Endothelial cell of umbilical vein (primary cell): ENCODE measurements around the gene ENPP3. TPM values are rescaled to one million over a fixed set of nuclear protein-coding genes. Genes with fewer than 3 reads are reported as not detected.

Experiments used
- BruUV-seq: library from RNA; stranded (reverse); fragments of 400-500 nt; replicated peaks from 2 replicates; lab custom pipeline; 2021; lab: Mats Ljungman, UMichigan
- CTCF ChIA-PET: fragments of 300-600, 350-600 bp; sonication (Branson Sonifier 250); formaldehyde crosslinking; loops from one replicate; lab custom pipeline; 2021; ENCODE audit warnings: antibody characterized with exemption, inconsistent platforms; lab: Charles Lee
- POLR2A ChIA-PET: fragments of 300-600, 350-600 bp; sonication (Branson Sonifier 250); formaldehyde crosslinking; loops from one replicate; lab custom pipeline; 2021; ENCODE audit warnings: antibody characterized with exemption, inconsistent platforms; lab: Charles Lee
- DNase-seq: peaks from one replicate; pipeline ENCODE4 v3.0.0-alpha.2; 2011; ENCODE audit warnings: low read depth, low spot score
- FAIRE-seq: peaks from 2 replicates; lab custom pipeline; 2011; peaks lifted over from hg19 to GRCh38; lab: Jason Lieb, UNC
- H2AFZ ChIP-seq: 2 replicates; pipeline ENCODE4 v1.6.0; 2012; ENCODE audit warnings: low read depth, low read length, control low read depth, inconsistent platforms
- H3K27ac ChIP-seq: 2 replicates; pipeline ENCODE4 v1.5.1; 2011; ENCODE audit warnings: low read depth, mild to moderate bottlenecking, control low read depth, low read length, moderate library complexity; ENCODE audit not compliant: insufficient read depth
- H3K27me3 ChIP-seq, 2 experiments: 2 replicates each; pipeline versions ENCODE4 v1.6.0 to v1.6.1; 2011; ENCODE audit warnings: low read length in 2 of 2, mixed read lengths in 1 of 2; ENCODE audit not compliant: control insufficient read depth in 2 of 2, insufficient read depth in 2 of 2
- H3K36me3 ChIP-seq, 2 experiments: 2 replicates in 1 of 2; 3 replicates in 1 of 2; pipeline ENCODE4 v1.5.1; 2011; ENCODE audit warnings: low read length in 2 of 2, mild to moderate bottlenecking in 1 of 2, moderate library complexity in 1 of 2; ENCODE audit not compliant: control insufficient read depth in 2 of 2, insufficient read depth in 2 of 2; ENCODE audit errors: extremely low read depth in 1 of 2
- H3K4me1 ChIP-seq: 3 replicates; pipeline ENCODE4 v1.5.1; 2011; ENCODE audit warnings: mild to moderate bottlenecking, low read length; ENCODE audit not compliant: control insufficient read depth, insufficient read depth; ENCODE audit errors: extremely low read depth
- H3K4me2 ChIP-seq: 2 replicates; pipeline ENCODE4 v1.6.1; 2011; ENCODE audit warnings: low read length, control low read depth, mixed read lengths; ENCODE audit not compliant: insufficient read depth
- H3K4me3 ChIP-seq, 3 experiments: fragments of 200-600 bp in 1 of 3; sonication (generic), shearing (Covaris generic) in 1 of 3; replicated peaks in 1 of 3; 2 replicates each; pipeline ENCODE4 v1.5.1; 2011 to 2016; ENCODE audit warnings: control low read depth in 3 of 3, low read length in 3 of 3, mild to moderate bottlenecking in 2 of 3, inconsistent platforms in 1 of 3, low read depth in 1 of 3, moderate library complexity in 1 of 3; ENCODE audit not compliant: insufficient read depth in 1 of 3
- H3K79me2 ChIP-seq: 2 replicates; pipeline ENCODE4 v1.6.0; 2012; ENCODE audit warnings: low read length, inconsistent platforms; ENCODE audit not compliant: control insufficient read depth, insufficient read depth
- H3K9ac ChIP-seq: replicated peaks from 2 replicates; pipeline ENCODE3; 2011; ENCODE audit warnings: low read length, control low read depth; ENCODE audit not compliant: insufficient read depth; ENCODE audit errors: extremely low read depth
- H3K9me1 ChIP-seq: replicated peaks from 3 replicates; pipeline ENCODE4 v1.6.0; 2011; ENCODE audit warnings: mild to moderate bottlenecking, low read length; ENCODE audit not compliant: control insufficient read depth, insufficient read depth; ENCODE audit errors: extremely low read depth
- H3K9me3 ChIP-seq: replicated peaks from 2 replicates; pipeline ENCODE4 v1.5.1; 2012; ENCODE audit warnings: low read length, inconsistent platforms; ENCODE audit not compliant: control insufficient read depth, insufficient read depth
- H4K20me1 ChIP-seq: replicated peaks from 2 replicates; pipeline ENCODE3; 2011; ENCODE audit warnings: mild to moderate bottlenecking, low read length; ENCODE audit not compliant: control insufficient read depth, insufficient read depth; ENCODE audit errors: extremely low read depth
- EZH2 ChIP-seq: IDR thresholded peaks from 2 replicates; pipeline ENCODE4 v1.6.1; 2012; ENCODE audit warnings: borderline replicate concordance, low read depth, mild to moderate bottlenecking, moderate library complexity, low read length, inconsistent platforms; ENCODE audit not compliant: severe bottlenecking
- GATA2 ChIP-seq: IDR thresholded peaks from 2 replicates; pipeline ENCODE4 v1.7.0; 2011; ENCODE audit warnings: low read depth, mild to moderate bottlenecking, moderate library complexity, mixed read lengths, low read length; ENCODE audit not compliant: insufficient read length, insufficient read depth
- JUN ChIP-seq: IDR thresholded peaks from 2 replicates; pipeline ENCODE4 v1.6.1; 2011; ENCODE audit warnings: borderline replicate concordance, low read depth; ENCODE audit not compliant: insufficient read length, insufficient read depth
- MYC ChIP-seq: IDR thresholded peaks from one replicate; pipeline ENCODE4 v1.6.1; 2011; ENCODE audit warnings: mild to moderate bottlenecking, low read depth, low read length
- POLR2A ChIP-seq: IDR thresholded peaks from 2 replicates; pipeline ENCODE4 v1.6.1; 2012; ENCODE audit warnings: low read depth, mild to moderate bottlenecking, control low read depth, low read length
- POLR2AphosphoS5 ChIP-seq: IDR thresholded peaks from 2 replicates; pipeline ENCODE4 v1.6.1; 2012; ENCODE audit warnings: low read depth, mild to moderate bottlenecking, control low read depth, low read length, moderate library complexity; ENCODE audit not compliant: insufficient read depth
- dilution Hi-C: fragments of 300-500 bp; cut with MboI; formaldehyde crosslinking; loops from one replicate; pipeline ENCODE4 v1.15.0; 2019; ENCODE audit warnings: low sequenced_read_pairs; ENCODE audit not compliant: extremely low pct_ligation_motif_present
- intact Hi-C: fragments of 100-400 bp; cut with micrococcal nuclease; formaldehyde crosslinking; loops from one replicate; pipeline ENCODE4 v1.10.0; 2022
- polyA plus RNA-seq, 4 experiments: library from polyadenylated mRNA; depleted of rRNA in 3 of 4; stranded (reverse) in 3 of 4; unstranded in 1 of 4; fragments of >200 nt; gene quantifications; 2 replicates each; pipeline versions ENCODE4 v1.2.1 to v1.2.3, GENCODE V29; 2011 to 2012; ENCODE audit warnings: missing spikeins in 1 of 4
- total RNA-seq: library from RNA; stranded (reverse); gene quantifications from 2 replicates; pipeline ENCODE4 v1.2.3, GENCODE V29; 2021
- TF ChIP-seq, protein P1 (sequence below), 2 donors: IDR thresholded peaks; 1 replicate in 1 of 2; 2 replicates in 1 of 2; pipeline ENCODE4 v1.5.1; 2011; ENCODE audit warnings: low read length in 2 of 2, mild to moderate bottlenecking in 2 of 2, moderate library complexity in 2 of 2, control low read depth in 1 of 2, inconsistent platforms in 1 of 2, low read depth in 1 of 2; ENCODE audit not compliant: insufficient read depth in 1 of 2; ENCODE audit errors: extremely low read depth in 1 of 2
- TF ChIP-seq, protein P2 (sequence below): IDR thresholded peaks from 2 replicates; pipeline ENCODE4 v1.6.1; 2011; ENCODE audit not compliant: insufficient read depth, insufficient read length

Gene ENPP3
- total and polyA plus RNA-seq, 2 donors (not counting 3 experiments of a cell fraction or from before 2014, with no cell fraction given) = not detected

DNA sequence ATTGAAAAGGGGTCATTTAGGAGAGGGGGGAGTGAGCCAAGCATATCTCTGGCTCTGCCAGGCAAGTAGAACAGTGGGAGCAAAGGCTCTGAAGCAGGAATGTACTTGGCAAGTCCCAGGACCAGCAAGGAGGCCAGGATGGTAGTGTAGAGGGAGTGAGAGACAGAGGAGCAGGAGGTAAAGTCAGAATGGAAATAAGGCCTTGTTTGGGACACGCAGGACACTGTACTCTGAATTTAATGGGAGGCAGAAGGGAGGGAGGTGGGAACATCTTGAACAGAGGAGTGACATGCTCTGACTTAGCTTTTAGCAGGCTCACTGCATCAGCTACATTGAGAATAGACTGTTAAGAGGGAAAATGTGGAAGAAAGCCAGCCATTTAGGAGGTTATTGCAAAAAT, 133.7 kb downstream of the ENPP3 start:
- no peak for DNase-seq
- no peaks in the 10 kb centered on the region for H3K4me1 ChIP-seq
- no peaks in the 10 kb centered on the region for H3K36me3 ChIP-seq
- no peak overlapping the region for H3K9ac ChIP-seq
- H3K27me3 ChIP-seq = peaks cover 0 to 3% of the 10 kb centered on the region in 2 experiments
- no peaks in the 10 kb centered on the region for H3K9me1 ChIP-seq
- H4K20me1 ChIP-seq = no peaks in the 10 kb centered on the region
- H3K27ac ChIP-seq = no peak overlapping the region
- ChIA-PET CTCF (no interaction called here), POLR2A (no interaction called here)
- dilution Hi-C loops (no loop called here), intact Hi-C loops (no loop called here)
- no peak overlapping the region for H3K4me3 ChIP-seq
- H3K79me2 ChIP-seq = no peaks in the 10 kb centered on the region
- no peaks in the 10 kb centered on the region for H3K9me3 ChIP-seq
- no TSS peak for BruUV-seq
- no peak overlapping the region for H3K4me2 ChIP-seq
- TF ChIP-seq EZH2 (no peak), POLR2AphosphoS5 (no peak), POLR2A (no peak), MYC (no peak)
- TF ChIP-seq, protein P1, sequence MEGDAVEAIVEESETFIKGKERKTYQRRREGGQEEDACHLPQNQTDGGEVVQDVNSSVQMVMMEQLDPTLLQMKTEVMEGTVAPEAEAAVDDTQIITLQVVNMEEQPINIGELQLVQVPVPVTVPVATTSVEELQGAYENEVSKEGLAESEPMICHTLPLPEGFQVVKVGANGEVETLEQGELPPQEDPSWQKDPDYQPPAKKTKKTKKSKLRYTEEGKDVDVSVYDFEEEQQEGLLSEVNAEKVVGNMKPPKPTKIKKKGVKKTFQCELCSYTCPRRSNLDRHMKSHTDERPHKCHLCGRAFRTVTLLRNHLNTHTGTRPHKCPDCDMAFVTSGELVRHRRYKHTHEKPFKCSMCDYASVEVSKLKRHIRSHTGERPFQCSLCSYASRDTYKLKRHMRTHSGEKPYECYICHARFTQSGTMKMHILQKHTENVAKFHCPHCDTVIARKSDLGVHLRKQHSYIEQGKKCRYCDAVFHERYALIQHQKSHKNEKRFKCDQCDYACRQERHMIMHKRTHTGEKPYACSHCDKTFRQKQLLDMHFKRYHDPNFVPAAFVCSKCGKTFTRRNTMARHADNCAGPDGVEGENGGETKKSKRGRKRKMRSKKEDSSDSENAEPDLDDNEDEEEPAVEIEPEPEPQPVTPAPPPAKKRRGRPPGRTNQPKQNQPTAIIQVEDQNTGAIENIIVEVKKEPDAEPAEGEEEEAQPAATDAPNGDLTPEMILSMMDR (IDR thresholded peaks at IDR 0.05; ENCODE audit: extremely low read depth in 1 of 2, insufficient read depth in 1 of 2, low read depth in 1 of 2, low read length in 2 of 2) = no peak
- H2AFZ ChIP-seq = no peak overlapping the region
- no peak for FAIRE-seq

DNA sequence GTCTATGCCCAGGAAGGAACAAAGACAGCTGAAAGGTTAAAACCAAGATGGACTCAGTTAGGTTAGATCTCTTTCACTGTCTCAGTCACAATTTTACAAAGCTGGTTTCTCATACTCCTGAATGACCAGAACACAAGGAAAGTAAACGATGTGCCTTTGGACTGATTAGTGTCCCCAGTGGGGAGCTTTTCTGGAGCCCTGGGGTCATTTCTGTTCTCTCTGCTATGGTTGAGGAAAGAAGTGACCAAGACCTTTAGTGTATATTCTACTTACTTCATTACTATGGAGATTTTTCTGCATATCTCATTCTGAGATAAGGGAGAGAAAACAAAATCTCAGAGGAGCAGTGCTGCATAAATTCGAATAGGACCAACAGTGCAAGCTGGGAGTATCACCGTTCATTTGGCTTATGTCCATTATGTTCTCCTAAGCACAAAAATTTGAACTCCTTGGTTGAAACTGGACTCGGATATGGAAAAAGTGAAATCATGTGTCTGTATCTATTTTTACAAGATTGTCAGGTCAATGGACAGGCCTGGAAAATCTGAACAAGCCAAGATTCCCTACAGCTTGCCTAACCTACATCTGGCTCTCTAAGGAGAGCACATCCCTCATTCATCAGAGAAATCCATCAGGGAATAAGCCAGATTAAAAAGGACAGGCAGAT, 136.3 kb downstream of the ENPP3 start:
- ChIA-PET POLR2A (no interaction called here), CTCF (interaction anchor here (0.9 kb wide), 1 partner anchor 9 kb away, joined by 4 read pairs; no protein-coding TSS in a partner anchor)
- Histone ChIP-seq H4K20me1 (no peaks in the 10 kb centered on the region), H3K27ac (no peak overlapping the region), H3K36me3 (no peaks in the 10 kb centered on the region), H3K9me3 (no peaks in the 10 kb centered on the region), H3K4me3 (no peak overlapping the region), H3K27me3 (no peaks in the 10 kb centered on the region), H2AFZ (no peak overlapping the region), H3K79me2 (no peaks in the 10 kb centered on the region), H3K4me1 (no peaks in the 10 kb centered on the region), H3K4me2 (no peak overlapping the region), H3K9me1 (no peaks in the 10 kb centered on the region), H3K9ac (no peak overlapping the region)
- intact Hi-C loops = no loop called here
- dilution Hi-C loops = no loop called here
- BruUV-seq = no TSS peak
- FAIRE-seq (no peak), DNase-seq (no peak)
- TF ChIP-seq, protein P1 (IDR thresholded peaks at IDR 0.05; ENCODE audit: extremely low read depth in 1 of 2, insufficient read depth in 1 of 2, low read depth in 1 of 2, low read length in 2 of 2) = no peak
- TF ChIP-seq MYC = no peak
- no peak for TF ChIP-seq GATA2
- TF ChIP-seq POLR2AphosphoS5 = no peak
- TF ChIP-seq EZH2 = no peak
- TF ChIP-seq, protein P2, sequence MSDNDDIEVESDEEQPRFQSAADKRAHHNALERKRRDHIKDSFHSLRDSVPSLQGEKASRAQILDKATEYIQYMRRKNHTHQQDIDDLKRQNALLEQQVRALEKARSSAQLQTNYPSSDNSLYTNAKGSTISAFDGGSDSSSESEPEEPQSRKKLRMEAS = no peak
- no peak for TF ChIP-seq JUN
